Activated T-cell treated with anti-CD3 and anti-CD28 coated beads, Interleukin-2, amount 50 U/mL, for 1 hour (primary cell): ENCODE data around the gene FLYWCH1.

ENCODE experiments used
- DNase-seq: peaks from one replicate; pipeline ENCODE4 v3.0.0-alpha.2; 2020

FLYWCH1 gene

DNA sequence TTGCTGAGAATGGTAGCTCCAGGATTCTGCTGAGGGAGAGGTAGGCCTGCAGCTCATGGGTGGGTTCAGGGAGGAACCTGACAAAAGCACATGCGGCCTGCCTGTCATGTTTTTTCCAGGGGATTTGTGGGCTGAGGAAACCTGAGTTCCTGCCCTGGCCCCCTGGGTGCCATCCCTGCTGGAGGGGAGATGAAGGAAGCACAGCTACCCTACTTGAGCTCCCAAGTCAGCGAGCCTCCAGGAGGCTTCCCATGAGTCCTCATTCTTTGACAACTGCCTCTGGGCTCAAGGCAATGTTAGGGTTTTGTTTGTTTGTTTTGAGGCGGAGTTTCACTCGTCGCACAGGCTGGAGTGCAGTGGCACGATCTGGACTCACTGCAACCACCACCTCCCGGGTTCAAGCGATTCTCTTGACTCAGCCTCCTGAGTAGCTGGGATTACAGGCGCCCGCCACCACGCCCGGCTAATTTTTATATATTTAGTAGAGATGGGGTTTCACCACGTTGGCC, 12.1 kb upstream of the FLYWCH1 start:
- DNase-seq: no peak

DNA sequence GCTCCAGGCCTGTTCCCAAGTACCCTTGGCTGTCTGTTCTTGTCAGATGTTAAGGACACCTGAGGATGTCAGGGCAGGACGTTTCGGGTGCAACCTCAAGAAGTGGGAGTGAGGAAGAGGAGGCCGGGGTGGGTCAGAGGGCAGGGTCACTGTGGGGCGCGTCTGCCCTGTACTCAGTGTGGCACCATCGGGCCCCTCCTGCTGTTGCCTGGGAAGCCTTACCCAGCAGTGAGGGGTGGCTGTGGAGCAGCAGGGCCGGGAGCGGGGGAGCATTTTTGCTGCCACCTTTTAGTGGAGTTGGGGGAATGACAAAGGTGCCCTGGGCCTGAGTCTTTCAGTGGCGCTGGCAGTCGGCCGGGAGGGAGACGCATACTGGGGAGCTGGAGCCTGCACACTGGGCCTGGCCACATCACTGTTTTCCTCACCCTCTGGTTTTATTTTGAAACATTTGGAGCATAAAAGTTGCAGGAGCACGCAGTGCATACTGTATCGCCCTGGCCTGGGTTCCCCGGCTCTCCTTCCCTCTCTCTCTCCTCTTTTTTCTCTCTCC, 11.1 kb upstream of the FLYWCH1 start:
- DNase-seq: no peak

DNA sequence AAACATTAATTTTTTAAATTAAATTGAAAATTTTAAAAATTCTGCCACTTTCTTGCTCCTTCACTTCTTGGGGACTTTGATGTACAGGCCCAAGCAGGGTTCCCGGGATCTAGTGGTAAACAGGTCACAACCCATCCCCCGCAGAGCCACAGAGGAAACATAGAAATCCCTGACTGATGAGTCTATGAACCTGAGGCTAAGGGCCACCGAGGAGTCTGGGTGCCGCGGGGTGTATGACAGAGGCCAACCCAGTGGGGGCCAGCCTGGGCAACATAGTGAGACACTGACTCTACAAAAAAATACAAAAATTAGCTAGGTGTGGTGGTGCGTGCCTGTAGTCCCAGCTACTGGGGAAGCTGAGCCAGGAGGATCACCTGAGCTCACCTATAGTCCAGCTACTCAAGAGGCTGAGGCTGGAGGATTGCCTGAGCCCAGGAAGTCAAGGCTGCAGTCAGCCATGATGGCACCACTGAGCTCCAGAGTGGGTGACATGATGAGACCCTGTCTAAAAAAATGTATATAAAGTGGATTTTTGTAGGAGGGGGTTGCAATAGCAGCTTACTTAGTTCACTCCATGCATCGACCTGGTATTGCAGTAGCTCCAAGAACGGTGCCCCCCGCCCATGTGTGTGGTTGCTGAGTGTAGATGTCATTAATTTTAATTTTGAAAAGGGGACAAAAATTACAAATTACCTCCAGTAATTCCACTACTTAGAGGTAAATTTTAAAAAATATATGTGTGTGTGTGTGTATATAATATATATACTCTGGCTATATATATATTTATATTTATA, 9.2 kb upstream of the FLYWCH1 start:
- DNase-seq: no peak

DNA sequence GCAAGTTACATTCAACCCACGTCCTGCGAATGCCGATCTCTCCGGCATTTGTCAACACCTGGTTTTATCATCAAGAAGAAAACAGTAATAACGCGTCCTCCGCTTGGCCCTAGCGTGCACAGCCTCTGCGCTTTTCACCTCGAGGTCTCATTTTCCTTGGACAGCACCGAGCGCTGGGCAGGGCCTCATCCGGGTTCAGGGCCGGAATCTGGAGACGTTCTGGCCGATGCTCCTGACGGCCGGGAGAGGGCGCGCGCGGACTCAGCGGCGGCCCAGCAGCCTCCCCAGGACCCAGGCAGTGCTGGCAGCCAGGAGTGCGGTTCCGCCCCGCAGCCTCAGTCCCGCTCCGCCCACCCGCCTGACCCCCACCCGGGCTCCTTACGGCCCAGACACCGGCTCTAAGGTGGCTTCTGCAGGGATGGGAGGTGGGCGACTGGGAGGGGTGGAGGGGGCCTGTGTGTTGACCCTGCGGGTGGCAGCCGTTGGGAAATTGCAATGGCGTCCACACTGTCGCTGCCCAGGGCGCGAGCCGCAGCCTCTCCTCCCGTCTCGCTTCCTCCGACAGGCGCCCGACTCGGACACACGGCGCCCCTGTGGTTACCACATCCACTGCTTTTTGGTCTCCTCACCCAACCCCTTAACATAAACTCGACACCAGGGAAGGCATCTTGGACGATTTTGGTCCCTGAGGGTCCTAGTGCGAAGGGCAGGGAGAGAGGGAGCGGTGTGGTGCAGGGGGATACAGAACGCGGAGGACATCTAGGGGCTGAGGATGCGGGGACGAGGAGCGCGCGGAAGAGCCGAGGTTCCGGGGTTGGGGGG, 7.4 kb upstream of the FLYWCH1 start:
- DNase-seq: peak; percentile 78

DNA sequence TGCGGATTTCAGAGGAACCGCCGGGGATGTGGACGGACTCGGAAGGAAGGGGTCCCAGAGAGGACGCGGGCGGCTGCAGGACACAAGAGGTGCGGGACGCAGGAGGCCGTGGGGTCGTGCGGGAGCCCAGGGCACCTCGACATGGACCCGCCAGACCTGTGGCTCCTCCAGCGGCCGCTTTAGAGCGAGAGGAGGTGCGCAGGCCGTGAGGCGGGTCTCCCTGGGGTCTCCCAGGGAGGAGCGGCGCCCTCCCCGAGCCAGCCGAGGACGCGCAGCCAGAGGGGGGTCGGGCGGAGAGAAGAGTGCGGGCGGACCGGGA, 6.8 kb upstream of the FLYWCH1 start:
- no peak for DNase-seq

DNA sequence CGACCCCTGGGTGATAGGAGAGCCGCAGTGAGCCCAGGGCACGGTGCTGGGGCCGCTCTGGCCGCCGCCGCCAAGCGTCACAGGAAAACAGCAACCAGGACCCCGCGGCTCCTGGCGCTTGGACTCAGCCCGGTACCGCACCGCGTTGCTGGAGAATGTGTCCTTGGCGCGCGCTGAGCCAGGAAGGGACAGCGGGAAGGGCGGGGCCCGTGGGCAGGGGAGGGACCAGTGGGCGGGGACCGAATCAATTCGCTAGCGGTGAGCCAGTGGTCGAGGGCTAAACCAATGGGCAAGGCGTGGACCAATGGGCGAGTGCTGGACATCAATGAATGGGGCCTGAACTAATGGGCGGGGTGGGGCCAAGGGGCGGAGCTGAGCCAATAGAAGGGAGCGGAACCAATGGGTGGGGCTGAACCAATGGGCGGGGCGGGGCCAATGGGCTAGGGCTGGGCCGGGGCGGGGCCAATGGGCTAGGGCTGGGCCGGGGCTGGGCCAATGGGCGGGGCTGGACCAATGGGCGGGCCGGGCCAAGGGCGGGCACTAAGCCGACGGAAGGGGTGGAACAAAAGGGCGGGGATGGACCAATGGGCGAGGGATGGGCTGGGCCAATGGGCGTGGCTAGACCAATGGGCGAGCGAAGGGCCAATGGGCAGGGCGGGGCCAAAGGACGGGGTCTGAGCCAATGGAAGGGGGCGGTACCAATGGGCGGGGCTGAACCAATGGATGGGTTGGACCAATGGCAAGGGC, 6.3 kb upstream of the FLYWCH1 start:
- DNase-seq: peak; percentile 87

DNA sequence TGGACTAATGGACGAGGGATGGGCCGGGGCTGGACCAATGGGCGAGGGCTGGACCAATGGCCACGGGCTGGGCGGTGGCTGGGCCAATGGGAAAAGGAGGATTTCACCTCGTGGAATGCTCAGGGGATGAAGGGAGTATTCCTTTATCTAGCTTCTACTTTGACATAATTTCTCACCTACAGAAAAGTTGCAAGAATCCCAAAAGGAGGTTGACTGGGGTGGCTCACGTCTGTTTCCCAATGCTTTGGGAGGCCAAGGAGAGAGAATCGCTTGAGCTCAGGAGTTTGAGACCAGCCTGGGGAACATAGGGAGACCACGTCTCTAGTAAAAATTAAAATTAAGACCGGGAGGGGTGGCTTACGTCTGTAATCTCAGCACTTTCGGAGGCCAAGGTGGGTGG, 5.7 kb upstream of the FLYWCH1 start:
- no peak for DNase-seq

DNA sequence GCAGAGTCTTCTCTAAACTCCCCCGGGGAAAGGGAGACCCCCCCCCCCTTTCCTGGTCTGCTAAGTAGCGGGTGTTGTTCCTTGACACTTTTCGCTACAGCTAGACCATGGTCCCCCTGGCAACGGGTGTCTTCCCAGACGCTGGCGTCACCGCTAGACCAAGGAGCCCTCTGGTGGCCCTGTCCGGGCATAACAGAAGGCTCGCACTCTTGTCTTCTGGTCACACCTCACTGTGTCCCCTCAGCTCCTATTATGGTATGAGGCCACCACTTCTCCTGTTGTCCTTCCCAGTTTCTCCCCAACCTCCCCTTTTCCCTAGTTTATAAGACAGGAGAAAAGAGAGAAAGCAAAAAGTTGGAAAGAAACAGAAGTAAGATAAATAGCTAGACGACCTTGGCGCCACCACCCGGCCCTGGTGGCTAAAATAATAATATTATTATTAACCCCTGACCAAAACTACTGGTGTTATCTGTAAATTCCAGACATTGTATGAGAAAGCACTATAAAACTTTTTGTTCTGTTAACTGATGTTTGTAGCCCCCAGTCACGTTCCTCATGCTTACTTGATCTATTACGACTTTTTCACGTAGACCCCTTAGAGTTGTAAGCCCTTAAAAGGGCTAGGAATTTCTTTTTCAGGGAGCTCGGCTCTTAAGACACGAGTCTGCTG, 4.5 kb upstream of the FLYWCH1 start:
- peak; percentile 59 for DNase-seq

DNA sequence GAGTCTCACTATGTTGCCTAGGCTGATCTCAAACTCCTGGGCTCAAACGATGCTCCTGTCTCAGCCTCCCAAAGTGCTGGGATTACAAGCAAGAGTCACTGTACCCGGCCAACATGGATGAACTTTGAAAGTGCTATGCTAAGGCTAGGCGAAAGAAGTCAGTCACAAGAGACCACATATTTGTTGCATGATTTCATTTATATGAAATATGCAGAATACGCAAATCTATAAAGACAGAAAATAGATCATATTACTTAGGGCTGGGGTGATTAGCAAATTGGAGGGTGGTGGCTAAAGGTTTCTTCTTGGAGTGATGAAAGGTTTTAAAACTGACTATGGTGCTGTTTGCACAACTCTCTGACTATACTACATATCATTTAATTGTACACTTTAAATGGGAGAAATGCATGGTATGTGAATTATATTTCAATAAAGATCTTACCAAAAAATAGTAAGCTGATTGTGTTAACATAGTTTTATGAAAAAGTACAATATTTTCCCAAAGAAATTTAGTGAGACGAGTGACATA, 1.2 kb upstream of the FLYWCH1 start:
- no peak for DNase-seq

DNA sequence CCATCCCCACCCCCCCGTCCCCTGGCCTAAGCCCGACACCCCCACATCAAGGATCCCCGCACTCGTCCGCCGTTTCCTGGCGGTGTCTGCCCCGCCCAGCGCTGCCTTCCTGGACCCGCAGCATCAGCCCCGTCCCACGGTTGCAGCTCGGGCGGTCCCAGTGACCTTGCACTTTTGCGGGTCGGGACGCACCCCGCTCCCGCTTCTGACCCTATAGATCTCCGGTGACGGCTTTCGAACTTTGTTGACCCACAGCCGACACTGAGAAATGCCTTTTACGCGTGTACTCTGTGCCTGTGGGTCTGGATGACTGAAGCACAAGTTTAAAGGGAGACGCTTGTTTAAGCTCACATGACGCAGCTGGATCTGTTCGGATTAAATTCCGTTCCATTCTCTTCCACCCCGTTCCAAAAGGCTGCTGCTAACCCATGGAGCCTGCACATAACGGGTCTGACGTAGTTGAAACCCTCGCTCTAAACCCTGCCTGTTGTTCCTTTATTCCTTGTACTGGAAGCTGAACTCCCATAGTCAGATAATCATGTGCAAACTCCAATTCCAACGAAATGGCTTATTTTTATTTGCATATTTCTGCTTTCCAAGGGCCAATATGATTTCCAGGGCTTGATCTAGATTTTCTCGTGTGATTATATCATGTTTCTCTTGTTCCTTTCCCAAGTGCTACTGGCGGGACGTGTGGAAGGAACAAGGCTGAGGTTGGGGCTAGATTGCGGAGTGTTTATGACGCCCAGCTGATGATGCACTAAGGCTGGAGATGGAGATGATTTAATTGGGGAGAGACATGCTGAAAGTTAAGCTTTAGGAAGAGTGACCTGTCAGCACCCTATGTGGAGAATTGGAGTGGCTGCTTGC, 834 bp downstream of the FLYWCH1 start:
- DNase-seq: peak; percentile 46

DNA sequence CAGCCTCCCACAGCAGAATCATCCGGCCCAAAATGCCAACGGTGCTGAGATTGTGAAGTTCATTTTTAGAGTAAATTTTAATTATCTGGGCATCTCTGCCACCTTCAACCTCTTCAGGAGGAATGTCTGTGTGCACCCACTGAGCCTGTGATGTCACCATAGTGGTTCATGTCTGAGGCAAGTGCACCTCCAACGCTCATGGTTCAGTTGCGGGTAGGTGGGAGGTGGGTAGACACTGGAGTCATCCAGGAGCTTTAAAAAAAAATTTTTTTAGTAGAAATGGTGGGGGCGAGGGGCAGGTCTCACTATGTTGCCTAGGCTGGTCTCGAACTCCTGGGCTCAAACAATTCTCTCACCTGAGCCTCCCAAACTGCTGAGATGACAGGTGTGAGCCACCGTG, 1.9 kb downstream of the FLYWCH1 start:
- no peak for DNase-seq

DNA sequence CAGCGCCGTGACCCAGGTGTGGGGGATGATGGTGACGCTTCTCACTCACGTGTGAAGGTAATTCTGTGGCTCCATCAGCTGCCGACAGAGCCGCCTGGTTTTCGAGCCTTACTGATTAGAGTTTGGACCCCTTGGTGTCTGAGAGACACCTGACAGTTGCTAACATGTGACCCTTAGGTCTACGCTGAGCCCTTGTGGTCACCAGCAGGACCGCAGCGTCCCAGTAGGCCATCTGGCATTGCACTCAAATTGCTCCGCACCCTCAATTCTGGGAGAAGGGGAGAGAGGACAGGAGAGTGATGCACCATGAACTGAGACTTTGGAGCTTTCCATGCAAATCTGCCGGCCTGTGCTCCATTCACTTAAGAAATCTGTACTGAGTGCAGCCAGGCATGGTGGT, 2.5 kb downstream of the FLYWCH1 start:
- DNase-seq: no peak

DNA sequence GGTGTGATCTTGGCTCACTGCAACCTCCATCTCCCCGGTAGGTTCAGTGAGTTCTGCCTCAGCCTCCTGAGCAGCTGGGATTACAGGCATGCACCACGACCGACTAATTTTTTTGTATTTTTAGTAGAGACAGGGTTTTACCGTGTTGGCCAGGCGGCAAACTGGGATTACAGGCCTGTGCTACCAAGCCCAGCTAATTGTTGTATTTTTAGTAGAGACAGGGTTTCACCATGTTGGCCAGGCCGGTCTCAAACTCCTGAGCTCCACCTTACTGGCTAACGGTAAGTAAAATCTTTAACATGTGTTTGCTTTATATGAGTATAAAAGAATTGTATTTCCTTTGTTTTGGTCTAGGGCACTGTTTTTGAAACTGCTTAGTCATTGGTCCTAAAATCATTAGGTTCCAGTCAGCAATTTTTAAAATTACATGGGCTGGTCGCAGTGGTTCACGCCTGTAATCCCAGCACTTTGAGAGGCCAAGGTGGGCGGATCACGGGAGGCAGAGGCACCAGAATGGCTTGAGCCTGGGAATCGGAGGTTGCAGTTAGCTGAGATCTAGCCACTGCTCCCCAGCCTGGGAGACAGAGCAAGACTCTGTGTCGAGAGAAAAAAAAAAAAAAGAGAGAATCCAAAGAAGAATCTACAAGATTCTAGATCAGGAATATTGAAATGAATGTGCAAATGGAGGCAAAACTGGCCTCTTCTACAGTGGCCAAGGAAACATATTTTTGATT, 3.6 kb downstream of the FLYWCH1 start:
- DNase-seq: no peak

DNA sequence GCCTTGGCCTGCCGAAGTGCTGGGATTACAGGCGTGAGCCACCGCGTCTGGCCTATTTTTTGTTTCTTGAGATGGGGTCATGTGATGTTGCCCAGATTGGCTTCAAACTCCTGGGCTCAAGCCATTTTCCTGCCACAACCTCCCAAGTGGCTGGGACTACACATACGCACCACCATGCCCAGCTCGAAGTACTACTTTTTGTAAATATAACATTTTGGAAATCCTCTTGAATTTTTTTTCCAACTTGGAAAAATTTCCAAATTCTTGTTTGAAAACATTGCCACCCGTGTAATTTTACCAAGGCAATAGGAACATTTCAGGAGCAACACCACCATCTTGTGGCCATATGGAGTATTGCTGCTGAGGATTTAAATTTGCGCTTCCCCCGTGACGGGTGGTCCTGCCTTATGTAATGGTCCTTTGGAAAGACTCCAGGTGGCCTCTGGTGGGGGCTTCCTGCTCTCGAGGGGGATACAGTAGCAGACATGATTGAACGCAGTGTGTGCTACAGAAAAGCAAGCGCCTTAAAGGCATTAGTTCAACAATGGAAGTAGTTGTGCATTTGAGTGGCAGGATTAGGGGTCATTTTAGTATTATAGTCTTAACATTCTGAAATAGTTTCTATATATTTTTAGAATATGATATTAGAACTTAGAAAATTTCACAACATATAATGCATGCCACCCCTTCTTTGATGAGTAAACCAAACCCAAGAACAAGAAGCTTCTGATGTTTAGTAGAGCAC, 8.0 kb downstream of the FLYWCH1 start:
- peak; percentile 58 for DNase-seq

DNA sequence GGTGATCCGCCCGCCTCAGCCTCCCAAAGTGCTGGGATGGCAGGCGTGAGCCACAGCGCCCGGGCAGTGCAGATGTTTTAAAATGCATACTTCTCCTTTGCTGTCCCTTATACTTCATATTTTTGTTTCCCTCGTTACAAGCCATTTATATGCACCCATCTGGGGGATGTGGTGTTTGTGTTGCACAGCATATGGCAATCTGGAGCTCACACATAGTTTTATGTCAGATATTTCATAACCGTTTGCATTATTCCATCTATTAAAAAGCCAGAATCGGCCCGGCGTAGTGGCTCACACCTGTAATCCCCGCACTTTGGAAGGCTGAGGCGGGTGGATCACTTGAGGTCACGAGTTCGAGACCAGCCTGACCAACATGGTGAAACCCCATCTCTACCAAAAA, 11.8 kb downstream of the FLYWCH1 start:
- no peak for DNase-seq

DNA sequence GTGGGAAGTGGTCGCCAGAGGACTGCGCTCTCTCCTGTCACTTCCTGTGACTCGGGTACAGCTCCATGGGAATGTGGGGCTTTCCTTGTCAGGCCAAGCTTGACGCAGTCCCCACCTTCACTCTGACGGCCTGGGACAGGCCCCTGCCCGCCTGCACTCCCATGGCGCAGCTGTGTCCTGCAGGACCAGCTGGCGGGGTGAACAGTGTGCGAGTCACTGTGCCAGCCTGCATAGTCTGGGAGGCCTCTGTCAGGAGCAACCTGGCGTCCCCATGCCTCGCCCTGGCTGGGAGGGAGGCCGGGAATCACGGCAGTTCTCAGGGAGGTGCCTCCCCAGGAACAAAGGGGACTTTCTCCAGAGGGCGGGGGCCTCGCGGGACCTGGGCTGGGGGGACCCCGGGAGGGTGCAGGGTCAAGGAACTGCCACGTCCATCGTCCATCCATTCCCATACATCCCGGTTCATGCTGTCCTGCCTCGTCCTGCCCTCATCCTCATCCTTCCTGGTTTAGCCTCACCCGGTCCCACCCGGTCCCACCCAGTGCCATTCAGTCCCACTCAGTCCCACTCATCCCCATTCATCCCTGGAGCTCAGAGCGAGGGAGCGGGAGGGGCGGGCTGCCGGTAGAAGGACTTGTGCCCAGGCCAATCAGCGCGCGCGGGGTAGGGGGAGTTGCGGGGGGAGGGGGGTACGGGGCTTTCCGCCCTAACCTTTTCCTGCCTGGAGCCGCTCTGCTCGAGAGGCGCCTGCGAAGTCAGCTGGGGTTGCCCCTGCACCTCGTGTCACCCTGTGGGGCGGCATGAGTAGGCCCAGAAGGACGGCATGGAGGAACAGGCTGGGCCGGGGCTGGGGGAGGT, 13.4 kb downstream of the FLYWCH1 start:
- DNase-seq: no peak

DNA sequence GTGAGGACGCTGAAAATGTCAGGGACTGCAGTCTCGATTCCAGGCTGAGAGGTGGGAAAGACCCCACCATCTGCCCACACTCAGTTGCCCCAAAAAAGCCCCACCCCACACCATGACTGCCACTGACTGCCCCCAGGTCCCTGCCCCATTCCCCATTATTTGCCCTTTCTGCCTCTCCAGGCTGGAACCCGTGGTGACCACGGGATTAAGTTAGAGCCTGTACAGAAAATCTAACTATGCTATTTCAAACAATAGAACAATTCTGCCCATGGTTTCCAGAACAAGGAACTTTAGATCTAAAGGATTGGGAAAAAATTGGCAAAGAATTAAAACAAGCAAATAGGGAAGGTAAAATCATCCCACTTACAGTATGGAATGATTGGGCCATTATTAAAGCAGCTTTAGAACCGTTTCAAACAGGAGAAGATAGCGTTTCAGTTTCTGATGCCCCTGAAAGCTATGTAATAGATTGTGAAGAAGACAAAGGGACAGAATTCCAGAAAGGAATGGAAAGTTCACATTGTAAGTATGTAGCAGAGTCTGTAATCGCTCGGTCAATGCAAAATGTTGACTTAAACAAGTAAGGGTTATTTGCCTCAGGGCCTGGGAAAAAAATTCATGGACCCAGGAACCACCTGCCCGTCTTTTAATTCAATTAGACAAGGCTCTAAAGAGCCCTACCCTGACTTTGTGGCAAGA, 14.4 kb downstream of the FLYWCH1 start:
- no peak for DNase-seq

DNA sequence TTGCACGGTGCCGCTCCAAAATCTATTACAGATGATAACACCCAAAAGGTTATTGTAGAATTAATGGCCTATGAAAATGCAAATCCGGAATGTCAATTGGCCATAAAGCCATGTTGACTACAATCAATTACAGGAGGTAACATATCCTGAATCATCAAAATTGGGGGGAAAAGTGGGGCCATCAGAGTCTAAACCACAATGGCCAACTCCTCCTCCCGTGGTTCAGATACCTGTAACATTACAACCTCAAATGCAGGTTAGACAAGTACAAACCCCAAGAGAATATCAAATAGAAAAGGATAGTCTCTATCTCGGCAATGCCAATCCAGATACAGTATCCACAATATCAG, 14.9 kb downstream of the FLYWCH1 start:
- DNase-seq: no peak
